ENCODE data around the gene TRAF5.

DNA sequence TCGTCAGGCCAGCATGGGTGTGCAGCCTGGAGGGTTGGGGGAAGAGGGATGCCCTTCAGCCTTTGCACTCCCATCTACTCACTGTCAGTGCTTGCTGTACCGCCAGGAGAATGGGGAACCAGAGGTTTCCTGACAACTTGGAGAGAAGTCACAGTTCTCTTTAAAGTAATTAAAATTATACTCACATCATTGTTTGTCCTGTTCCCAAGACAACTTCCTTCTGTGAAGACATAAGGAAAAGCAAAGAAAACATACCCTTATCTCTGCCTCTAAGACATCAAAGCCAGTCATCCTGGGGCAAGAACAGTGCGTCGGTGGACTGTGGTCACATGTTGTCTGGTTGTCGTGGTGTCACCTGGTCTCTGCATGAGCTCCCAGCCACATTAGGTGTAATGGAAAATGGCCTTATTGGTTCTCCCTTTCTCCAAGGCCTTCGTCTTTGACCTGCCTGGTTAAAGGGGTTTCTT is 17.6 kb downstream of the TRAF5 start:
- TF ChIP-seq, protein P1, sequence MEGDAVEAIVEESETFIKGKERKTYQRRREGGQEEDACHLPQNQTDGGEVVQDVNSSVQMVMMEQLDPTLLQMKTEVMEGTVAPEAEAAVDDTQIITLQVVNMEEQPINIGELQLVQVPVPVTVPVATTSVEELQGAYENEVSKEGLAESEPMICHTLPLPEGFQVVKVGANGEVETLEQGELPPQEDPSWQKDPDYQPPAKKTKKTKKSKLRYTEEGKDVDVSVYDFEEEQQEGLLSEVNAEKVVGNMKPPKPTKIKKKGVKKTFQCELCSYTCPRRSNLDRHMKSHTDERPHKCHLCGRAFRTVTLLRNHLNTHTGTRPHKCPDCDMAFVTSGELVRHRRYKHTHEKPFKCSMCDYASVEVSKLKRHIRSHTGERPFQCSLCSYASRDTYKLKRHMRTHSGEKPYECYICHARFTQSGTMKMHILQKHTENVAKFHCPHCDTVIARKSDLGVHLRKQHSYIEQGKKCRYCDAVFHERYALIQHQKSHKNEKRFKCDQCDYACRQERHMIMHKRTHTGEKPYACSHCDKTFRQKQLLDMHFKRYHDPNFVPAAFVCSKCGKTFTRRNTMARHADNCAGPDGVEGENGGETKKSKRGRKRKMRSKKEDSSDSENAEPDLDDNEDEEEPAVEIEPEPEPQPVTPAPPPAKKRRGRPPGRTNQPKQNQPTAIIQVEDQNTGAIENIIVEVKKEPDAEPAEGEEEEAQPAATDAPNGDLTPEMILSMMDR (conservative IDR thresholded peaks at IDR 0.05; ENCODE audit: low read length) = no peak
- TF ChIP-seq EZH2phosphoT487 (IDR thresholded peaks at IDR 0.05; ENCODE audit: borderline replicate concordance) = no peak
